ENCODE measurements around the gene CACNA1G.

The CACNA1G gene

DNA sequence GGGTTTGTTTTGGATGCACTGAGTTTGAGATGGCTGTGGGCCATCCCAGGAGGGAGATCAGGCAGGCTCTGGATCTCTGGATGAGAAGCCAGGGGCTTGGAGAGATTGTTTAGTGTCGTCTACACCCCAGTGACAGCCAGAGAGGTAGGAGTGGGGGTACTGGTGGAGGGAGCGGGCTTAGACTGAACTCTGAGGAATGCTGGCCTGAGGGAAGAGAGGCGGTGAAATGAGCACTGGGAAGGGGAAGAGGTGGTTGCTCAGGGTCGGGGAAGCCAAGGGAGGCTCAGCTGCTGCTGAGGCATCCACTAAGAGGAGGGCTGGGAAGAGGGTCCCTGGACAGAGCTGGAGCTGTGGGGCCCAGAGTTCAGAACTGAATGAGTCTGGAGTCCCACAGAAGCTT, 23.6 kb downstream of the CACNA1G start:
- TF ChIP-seq, protein P1, sequence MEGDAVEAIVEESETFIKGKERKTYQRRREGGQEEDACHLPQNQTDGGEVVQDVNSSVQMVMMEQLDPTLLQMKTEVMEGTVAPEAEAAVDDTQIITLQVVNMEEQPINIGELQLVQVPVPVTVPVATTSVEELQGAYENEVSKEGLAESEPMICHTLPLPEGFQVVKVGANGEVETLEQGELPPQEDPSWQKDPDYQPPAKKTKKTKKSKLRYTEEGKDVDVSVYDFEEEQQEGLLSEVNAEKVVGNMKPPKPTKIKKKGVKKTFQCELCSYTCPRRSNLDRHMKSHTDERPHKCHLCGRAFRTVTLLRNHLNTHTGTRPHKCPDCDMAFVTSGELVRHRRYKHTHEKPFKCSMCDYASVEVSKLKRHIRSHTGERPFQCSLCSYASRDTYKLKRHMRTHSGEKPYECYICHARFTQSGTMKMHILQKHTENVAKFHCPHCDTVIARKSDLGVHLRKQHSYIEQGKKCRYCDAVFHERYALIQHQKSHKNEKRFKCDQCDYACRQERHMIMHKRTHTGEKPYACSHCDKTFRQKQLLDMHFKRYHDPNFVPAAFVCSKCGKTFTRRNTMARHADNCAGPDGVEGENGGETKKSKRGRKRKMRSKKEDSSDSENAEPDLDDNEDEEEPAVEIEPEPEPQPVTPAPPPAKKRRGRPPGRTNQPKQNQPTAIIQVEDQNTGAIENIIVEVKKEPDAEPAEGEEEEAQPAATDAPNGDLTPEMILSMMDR (IDR thresholded peaks at IDR 0.05; ENCODE audit: low read depth, low read length, missing control alignments): no peak
- no peak overlapping the region for H3K4me3 ChIP-seq (replicated peaks; ENCODE audit: low read depth, low read length)
- no peak for DNase-seq (ENCODE audit: extremely low read depth, low read depth)

DNA sequence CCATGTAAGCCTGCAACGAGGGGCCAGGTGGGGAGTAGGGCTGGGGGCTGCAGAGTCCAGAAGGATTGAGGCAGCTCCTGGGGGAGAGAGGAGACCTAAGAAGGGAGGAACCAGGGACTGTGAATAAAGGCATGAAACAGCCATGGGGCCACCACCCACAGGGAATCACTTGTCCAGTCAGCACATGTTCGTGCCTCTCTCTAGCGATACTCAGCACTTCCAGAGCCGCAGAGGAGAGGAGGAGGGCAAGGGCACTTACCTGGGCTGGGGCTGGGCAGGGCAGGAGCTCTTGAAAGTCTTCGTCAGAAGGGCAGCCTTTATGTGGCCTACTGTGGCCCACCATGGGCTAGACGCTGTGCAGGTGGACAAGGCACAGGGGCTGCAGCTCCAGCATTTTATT, 24.2 kb downstream of the CACNA1G start:
- DNase-seq (ENCODE audit: extremely low read depth, low read depth): no peak
- TF ChIP-seq, protein P1 (IDR thresholded peaks at IDR 0.05; ENCODE audit: low read depth, low read length, missing control alignments): no peak
- no peak overlapping the region for H3K4me3 ChIP-seq (replicated peaks; ENCODE audit: low read depth, low read length)

DNA sequence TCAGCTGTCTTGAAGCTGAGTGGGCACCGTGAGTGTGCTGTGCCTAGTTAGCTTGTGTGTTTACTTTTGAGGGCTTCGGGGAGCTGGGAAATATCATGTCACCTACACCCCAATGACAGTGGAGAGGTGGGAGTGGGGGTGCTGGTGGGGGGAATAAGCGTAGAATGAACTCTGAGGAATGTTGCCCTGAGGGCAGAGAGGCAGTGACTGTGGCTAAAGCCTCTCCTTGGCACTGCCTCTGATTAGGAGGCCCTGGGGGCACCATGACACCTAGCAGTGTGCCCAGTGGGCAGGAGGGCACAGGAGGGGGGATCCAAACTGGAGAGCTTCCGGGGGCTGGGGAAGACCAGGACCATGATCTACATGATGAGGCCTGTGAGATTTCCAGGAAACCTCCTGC, 24.8 kb downstream of the CACNA1G start:
- H3K4me3 ChIP-seq (replicated peaks; ENCODE audit: low read depth, low read length): no peak overlapping the region
- DNase-seq (ENCODE audit: extremely low read depth, low read depth): no peak
- TF ChIP-seq, protein P1 (IDR thresholded peaks at IDR 0.05; ENCODE audit: low read depth, low read length, missing control alignments): no peak

DNA sequence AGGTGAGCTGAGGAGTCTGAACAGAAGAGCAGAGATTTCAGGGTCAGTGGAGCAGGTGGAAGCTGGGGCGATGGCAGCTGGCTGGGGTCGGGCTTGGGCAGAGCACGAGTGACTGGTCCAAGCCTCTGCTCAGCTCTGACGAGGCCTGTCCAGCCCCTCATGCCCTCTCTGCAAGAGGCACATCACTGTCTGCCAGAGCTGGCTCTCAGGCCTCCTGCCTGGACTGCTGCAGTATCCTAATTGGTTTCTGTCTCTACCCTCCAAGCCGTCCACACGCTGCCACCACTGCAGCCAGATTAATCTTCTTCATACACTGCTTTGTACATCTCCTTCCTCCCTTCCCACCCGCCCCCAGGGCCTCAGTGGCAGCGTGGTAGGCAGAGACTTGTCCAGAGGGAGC, 25.4 kb downstream of the CACNA1G start:
- DNase-seq (ENCODE audit: extremely low read depth, low read depth): no peak

DNA sequence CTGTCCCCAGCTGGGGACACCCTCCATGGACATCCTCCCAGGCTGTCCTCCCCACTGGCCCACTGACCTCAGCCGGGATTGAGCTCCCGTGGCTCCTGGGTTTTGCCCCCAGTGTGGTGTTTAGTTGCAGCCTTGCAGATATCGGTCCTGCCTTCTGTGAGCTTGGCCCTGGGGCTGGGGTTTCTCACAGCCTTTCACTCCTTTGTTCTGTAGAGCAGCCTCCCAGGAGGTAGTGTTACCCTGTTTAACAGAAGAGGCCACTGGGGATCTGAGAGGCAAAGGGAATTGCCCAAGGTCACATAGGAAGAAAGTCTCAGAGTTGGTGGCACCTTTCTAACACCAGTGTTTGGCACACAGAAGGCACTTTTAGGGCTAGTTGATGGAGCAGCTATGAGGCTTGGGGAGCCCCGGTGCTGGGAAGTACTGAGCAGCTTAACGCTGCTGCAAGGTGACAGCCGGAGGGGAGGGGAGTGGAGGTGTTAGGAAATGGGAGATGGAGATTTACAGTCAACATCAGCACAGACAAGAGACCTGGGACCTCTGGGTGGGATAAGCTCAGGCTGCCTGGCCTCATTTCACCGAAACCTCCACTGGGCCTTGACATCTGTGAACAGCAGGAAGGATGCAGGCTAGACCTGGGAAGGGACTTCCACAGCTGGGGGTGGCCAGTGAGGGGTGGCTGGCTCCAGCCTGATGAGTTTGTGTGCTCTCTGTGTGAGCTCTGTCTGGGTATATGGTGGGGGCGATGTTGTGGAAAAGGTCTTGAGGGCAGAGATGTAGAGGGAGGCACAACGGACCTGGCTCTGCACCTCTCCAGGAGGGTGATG, 26.1 kb downstream of the CACNA1G start:
- TF ChIP-seq, protein P1 (IDR thresholded peaks at IDR 0.05; ENCODE audit: low read depth, low read length, missing control alignments): no peak
- H3K4me3 ChIP-seq (replicated peaks; ENCODE audit: low read depth, low read length): no peak overlapping the region
- no peak for DNase-seq (ENCODE audit: extremely low read depth, low read depth)

More for the DNA sequence above, 25.4 kb downstream of the CACNA1G start:
- TF ChIP-seq, protein P1 (IDR thresholded peaks at IDR 0.05; ENCODE audit: low read depth, low read length, missing control alignments): no peak
- H3K4me3 ChIP-seq (replicated peaks; ENCODE audit: low read depth, low read length): no peak overlapping the region

DNA sequence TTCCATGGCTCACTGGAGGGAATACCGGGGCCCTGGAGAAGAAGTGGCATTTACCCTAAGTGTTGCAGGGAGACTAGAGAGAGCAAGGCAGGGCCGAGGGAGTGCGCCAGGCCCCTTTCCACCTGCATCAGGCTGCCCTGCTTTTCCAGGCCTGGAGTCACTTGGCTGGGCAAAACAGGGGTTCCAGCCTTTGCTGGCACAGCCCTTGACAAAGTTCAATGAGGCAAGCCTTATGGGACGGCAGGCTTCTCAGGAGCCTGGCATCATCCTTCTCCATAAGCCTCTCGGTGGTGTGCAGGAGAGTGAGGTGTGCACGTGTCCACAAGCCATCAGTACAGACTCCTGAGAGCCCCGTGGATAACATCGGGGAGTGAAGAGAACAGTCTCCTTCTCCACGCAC, 27.1 kb downstream of the CACNA1G start:
- no peak overlapping the region for H3K4me3 ChIP-seq (replicated peaks; ENCODE audit: low read depth, low read length)
- TF ChIP-seq, protein P1 (IDR thresholded peaks at IDR 0.05; ENCODE audit: low read depth, low read length, missing control alignments): no peak
- no peak for DNase-seq (ENCODE audit: extremely low read depth, low read depth)
